OCI-M2 (cell line): ENCODE data around the gene DRD4.
"Not testable (repeated sequence)": the region's sequence is repeated elsewhere in the genome, so short reads cannot be mapped to it uniquely, and the experiment has no call there.

Experiments used
- DNase-seq: peaks from one replicate; lab custom pipeline; 2025; ENCODE audit not compliant: unreplicated experiment; lab: John Stamatoyannopoulos, UW

The DRD4 gene

DNA sequence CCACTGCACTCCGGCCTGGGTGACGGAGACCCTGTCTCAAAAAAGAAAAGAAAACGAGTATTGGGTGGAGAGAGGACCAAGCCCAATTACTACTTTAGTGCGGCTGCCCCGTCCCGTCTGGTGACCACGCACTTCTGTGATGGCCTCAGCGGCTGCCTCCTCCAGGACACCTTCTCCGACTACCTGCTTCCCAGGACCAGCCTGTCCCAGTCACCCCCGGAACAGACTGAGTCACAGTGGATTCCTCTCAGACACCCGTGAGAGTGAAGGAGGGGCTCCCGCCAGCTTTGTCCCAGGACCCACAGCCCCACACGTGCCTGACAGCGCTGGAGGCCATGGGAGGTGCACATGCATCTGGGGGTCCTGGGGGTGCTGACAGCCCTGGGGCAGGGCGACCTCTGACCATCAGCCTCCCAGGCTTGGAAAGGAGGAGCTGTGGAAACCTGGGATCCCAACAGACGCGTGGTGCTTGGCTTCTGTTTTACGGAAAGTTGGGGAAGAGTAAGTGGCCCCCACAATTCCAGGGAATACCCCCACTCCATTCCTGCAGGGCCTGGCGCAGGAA lies 4.8 kb downstream of the DRD4 start:
- DNase-seq = no peak

DNA sequence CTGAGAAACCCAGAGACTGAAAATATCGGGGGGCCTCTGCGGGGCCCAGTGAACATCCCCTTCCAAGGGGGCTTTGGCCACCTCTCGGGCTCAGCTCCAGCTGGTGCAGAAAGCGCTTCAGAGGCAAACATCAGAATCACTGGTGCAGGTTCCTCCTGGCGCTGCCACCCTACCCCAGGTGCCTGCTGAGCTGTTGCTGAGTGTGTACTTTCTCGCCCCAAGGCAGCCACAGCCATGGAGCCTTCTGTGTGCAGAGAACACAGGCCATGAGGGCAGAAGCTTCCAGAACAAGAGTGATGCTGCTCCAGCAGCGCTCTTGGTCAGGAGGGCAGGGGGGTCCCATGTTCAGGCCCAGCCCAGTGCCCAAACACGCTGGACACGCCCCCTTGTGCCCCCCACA lies 6.3 kb downstream of the DRD4 start:
- DNase-seq = no peak

DNA sequence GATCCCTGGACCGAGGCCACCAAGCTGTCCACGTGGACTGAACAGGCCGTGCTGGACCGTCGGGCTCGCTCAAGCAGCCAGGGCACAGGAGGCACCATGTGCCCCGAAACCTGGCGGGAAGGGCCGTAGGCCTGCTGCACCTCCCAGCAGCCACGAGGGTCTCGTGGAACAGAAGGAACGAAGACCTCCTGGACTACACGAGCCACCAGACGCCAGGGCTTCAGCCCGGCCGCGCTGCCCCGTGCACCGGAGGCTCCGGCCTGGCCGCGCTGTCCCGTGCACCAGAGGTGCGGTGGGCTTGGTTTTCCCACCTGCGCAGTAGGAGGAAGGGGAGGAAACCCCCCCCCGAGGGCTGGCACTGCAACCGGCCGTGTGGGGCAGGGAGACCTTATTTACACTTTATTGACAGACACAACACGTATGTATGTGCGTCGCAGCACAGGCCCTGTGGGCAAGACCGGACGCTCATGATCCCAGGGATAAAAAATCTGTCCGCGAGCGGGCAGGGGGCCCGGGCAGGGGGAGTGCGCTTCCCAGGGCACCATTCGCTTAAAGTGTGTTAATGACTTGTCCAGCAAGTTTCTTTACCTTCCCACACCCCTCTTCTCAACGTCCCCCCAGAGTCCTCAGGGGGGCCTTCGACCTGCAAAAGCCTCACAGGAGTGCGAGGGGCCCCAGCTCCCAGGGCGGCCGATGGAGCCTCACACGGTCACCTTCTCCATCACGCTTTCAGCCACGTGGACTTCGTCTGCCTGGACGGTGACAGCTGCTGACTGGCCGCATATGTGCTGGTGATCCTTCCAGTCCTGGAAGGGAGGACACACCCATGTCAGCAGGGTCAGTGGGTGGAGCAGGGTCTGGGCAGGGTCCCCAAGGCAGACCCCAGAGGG lies 7.0 kb downstream of the DRD4 start:
- DNase-seq = no peak

DNA sequence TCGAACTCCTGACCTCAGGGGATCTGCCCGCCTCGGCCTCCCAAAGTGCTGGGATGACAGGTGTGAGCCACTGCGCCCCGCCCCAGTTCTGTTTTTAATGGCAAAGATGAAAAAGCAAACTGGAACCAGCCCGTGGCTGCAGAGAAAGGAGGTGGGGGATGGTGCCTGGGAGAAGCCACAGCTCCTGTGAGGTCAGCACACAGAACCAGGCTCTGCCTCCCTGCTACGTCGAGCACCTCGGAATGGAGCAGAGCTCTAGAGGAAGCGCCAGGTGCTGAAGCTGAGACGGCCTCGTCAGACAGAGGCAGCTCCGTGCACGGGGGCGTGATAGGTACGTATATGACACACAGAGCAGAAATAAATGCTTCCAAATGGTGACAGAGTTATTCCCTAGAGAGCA lies 8.5 kb downstream of the DRD4 start:
- DNase-seq = no peak

DNA sequence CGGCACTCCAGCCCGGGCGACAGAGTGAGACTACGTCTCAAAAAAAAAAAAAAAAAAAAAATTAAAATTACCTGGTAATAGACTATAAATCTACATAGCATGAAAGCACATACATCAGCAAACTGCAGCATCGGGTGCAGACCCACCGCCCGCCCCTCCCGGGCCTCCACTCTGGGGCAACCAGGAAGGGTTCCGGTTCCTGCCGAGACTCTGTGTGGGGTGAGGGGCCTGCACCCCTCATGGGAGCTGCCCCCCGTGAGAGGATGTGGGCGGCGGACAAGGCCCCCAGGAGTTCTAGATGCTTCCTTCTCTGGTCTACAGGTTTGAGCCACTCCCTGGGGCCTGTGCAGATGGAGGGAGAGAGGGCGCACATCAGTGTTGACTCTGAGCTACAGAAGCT lies 9.1 kb downstream of the DRD4 start:
- DNase-seq = no peak

DNA sequence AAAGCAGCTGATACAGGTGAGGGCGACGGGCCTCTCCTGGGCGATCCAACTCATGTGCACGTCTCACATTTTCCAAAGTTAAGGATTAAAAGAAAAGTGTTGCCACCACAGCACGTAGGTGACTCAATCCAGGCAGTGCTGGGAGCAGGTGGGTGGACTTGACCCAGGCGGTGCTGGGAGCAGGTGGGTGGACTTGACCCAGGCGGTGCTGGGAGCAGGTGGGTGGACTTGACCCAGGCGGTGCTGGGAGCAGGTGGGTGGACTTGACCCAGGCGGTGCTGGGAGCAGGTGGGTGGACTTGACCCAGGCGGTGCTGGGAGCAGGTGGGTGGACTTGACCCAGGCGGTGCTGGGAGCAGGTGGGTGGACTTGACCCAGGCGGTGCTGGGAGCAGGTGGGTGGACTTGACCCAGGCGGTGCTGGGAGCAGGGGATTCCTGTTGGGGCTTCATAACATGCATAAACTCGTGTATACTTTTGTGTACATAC lies 10.6 kb downstream of the DRD4 start:
- DNase-seq = not testable (repeated sequence)

DNA sequence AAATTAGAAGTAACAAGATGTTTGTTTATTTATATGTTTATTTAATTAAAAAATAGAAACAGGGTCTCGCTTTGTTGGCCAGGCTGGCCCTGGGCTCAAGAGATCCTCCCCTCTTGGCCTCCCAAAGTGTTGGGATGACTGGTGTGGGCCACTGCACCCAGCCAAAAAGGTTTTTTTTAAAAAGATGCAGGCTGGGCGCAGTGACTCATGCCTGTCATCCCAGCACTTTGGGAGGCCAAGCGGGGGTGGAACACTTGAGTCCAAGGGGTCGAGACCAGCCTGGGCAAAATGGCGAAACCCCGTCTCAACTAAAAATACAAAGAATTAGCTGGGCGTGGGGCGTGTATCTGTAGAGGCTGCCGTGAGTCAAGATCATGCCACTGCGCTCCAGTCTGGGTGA lies 13.4 kb downstream of the DRD4 start:
- DNase-seq = no peak

DNA sequence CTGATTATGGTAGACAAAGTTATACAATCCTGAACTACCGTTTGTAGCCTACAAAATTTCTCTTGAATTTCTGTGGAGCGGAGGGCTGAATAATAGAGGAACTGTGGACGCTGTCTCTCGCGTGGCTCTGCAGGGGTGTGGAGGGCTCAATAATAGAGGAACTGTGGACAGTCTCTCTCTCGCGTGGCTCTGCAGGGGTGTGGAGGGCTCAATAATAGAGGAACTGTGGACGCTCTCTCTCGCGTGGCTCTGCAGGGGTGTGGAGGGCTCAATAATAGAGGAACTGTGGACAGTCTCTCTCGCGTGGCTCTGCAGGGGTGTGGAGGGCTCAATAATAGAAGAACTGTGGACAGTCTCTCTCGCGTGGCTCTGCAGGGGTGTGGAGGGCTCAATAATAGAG lies 16.1 kb downstream of the DRD4 start:
- not testable (repeated sequence) for DNase-seq

DNA sequence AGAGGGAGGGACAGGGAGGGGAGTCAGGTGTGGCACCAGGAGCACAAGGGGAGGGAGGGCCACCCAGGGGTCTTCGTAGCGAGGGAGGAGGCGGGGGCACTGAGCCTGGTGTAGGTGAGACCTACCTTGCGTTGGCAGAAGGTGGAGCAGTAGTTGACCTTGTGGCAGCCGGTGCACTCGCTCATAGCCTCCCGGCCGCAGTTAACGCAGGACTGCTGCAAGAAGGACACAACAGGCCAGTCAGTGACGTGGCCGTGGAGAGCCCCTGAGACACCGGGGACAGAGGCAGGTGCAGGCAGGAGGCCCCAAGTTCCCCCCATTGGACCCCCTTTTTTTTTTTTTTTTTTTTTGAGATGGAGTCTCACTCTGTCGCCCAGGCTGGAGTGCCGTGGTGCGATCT lies 16.8 kb downstream of the DRD4 start:
- DNase-seq = no peak

DNA sequence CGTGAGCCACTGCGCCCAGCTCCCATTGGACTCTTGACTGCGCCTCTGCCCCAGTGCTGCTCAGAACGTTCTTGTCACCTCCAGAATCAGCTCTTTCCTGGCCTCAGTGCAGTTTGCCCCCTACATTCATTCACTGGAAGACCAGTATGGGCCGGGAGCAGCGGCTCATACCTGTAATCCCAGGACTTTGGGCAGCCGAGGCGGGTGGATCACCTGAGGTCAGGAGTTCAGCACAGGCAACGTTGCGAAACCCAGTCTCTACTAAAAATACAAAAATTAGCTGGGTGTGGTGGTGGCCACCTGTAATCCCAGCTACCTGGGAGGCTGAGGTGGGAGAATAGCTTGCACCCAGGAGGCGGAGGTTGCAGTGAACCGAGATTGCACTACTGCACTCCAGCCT lies 17.4 kb downstream of the DRD4 start:
- DNase-seq = not testable (repeated sequence)

DNA sequence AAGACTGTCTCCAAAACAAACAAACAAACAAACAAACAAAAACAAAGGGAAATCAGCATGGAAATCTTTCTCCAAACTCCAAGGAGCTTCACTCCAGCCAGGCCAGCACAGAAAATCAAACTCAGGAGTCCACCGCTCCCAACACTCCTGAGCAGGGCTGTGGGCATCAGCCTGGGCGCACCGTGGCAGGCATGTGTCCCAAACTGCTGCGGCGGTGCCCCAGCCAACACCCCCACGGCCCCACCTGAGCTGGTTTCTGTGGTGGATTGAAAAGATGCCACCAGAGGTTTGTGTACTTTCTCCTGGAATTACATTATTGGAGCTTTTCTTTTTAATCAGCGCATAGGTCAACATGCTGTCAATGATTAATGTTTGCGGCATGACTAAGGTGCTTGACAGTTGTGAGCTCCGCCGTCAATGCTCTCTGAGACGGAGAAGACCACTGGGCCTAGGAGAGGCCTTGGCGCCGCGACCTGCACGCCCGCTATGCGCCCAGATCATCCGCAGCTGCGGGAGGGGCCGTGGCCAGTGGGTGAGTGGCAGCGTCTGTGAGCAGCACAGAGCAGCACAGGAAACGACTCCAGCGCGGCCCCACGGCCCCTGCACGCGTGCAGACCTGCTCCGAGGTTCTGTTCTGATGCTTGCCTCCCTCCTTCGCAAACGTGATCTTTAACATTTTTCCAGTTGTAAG lies 18.1 kb downstream of the DRD4 start:
- no peak for DNase-seq

DNA sequence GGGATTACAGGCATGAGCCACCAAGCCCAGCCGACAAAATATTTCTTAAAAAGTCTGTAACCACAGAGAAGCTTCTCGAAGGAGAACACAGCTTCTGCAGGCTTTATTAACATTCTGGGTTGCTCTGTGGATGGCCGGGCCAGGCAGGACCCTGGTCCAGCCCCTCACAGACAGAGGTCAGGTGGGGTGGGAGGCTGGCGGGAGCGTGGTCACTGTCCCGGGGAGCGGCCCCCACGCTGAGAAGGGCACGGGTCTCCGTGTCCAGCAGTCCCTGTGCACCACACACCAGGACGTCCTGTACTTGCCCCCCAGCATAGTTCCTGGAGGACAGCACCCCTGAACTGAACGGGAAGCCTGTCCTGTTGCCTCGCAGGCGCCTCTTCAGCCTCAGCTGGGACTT lies 19.4 kb downstream of the DRD4 start:
- no peak for DNase-seq

DNA sequence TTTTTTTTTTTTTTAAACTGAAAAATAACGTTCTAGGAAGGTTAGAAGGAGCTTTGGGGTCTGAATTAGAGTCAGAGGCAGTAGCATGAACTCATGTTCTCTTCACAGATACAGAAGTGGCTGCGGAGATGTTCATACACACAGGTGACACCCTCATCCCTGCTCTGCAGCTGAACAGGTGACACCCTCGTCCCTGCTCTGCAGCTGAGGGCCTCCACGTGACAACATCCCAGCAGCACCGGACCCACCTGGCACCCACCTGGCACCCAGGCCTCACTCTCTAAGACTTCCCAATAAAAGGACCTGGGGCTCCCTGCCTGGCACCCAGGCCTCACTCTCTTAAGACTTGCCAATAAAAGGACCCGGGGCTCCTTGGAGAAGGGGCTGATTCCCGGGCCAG lies 19.8 kb downstream of the DRD4 start:
- no peak for DNase-seq

DNA sequence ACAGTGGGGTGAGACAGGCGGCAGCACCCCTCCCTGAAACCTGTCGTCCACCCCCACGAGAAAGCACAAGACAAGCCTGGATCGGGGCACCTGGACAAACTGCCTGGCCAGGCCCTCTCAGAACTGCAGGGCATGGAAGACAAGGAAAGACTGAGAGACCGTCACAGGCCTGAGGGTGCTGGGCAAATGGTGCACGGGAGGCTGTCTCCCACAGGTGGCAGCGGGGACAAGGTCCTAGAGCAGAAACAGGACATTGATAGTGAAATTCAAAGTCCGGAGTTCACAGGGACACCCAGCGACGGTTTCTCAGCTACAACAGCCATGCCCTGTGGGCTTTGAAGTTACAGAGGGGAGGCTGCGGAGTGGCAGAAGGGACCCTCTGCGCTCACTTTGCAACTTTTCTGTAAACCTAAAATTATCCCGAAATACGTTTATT lies 20.6 kb downstream of the DRD4 start:
- no peak for DNase-seq

DNA sequence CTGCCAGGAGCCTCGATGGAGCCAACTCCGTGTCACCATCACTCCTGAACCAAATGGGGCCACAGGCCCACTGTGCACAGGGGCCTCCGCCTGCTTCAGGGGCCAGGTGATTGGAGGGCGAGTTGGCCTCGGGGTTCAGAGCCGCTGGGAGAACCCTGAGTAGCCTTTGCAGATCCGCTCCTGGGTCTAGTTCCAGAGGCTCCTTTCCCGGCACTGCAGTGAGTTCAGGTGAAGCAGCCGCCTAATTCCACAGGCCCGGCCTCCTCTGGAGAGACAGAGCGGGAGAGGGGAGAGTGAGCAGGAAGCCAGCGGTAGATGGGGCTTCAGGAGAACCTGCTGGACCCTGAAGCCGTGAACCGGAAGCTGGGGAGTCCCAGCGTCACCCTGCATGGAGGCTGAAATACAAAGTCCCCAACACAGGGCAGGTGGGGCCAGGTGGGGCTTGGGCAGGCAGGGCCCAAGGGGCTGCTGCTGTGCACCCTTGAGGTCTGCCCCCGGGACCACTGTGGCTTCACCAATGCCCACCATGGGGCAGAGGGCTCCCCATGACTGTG lies 22.5 kb downstream of the DRD4 start:
- DNase-seq = no peak

DNA sequence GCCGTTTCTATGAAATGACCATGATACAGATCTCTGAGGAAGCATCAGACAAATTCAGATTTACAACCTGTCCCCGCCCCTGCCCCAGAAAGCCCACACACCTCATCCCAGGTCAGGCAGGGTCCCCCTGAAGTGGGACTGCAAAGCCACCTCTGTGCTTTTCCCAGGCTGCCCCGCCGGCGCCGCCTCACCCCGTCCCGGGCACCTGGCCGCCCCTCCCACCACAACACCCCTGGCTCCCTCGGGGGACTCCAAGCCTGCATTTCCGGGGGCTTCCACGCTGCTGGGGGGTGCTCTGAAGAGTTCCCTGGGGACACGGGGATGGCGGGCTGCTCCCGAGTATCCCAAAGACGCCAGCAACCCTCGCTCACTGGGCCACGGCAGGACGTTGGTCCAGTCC lies 23.2 kb downstream of the DRD4 start:
- DNase-seq = no peak

DNA sequence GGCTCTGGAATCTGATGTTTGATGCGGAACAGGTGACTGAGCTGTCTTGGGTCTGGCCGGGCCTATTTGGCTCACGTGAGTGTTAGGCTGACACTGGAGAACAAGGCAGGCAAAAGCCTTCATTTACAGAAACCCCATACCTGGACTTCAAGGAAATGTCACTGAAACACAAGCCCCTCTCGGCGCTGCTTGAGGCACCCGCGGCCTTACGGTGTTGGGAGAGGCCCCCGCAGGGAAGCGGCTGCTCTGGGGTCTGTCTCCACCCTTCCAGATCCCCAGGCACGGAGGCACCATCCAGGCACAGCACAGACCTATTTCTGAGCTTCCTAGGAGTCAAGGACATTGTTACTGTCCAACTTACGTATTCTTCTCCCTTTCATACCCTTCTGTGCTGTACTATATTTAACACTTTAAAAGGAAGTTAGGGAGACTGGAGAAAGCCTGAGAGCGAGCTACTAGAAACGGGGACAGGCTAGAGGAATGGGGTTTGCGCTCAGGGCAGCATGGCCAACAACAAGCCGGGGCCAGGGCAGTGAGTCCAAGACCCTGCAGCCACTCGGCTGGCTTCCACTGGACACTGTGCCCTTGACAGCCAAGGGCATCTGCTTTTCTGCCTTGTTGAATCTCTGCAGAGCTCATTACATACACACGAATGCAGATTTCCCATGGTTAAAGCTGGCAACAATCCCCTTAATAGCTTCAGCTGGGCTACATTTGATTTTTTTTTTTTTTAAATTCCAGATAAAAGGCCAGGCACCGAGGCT lies 23.8 kb downstream of the DRD4 start:
- DNase-seq = no peak

DNA sequence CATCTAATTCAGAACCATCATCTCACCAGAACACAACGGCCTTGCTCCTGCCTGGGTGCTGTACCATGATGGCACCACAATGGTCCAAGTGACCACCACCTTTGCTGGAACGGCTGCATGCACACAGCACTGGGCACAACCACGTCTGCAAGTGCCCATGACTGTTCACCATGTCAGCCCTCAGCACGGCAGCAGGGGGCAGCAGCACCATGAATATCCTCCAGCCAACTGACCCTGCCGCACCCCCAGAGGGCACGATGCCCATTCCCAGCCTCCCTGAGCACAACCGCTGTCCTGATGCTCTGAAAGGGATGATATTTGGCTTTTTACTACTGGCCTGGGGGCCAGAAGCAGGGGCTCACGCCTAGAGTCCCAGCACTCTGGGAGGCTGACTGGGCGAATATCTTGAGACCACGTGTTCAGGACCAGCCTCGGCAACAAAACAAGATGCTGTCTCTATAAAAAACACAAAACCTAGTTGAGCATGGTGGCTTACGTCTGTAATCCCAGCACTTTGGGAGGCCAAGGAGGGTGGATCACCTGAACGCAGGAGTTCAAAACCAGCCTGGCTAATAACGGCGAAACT lies 25.7 kb downstream of the DRD4 start:
- DNase-seq = no peak

DNA sequence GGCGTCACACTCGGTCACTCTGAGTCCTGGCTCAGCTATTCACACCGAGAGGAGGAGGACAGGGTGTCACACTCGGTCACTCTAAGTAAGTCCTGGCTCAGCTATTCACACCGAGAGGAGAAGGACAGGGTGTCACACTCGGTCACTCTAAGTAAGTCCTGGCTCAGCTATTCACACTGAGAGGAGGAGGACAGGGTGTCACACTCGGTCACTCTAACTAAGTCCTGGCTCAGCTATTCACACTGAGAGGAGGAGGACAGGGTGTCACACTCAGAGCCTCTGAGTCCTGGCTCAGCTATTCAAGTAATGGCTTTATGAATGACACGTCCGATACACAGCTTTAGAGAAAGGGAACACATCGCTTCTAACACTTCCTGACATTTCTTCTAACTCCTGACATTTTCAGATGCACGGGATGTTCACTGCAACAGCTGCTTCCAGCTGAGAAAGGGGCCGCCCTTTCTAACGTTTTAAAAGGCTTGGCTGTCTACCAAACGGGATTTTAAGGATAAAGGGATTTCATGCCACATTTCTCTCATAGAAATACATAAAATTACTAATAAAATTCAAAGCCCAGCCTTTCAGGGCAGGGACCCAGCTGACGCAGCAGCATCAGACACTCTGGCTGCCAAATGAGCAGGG lies 28.1 kb downstream of the DRD4 start:
- no peak for DNase-seq

DNA sequence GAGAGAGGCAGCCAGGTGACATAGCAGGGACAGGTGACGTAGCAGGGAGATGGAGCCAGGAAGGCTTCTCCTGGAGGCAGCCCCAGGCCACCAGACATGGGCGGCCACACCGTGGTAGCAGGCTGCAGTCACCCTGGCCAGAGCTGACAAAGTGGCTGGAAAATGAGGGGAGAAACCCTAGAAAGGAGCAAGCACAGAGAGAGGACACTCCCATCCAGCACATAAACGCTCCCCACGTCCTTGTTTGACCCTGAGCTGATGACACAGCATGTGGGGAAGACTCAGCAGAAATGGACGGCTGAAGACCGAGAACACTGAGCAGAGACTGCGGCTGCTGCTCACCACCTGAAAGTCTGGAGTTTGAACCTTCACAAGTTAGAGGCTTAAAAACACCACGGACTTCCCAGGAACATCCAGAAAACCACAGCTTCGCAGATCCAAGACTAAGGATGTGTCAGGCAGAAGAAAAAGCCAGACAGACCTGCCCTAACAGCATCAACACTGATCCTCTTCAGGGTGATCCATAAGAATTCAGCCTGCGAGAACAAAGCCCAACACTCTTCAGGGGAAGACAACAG lies 28.7 kb downstream of the DRD4 start:
- no peak for DNase-seq
